Activated CD4-positive, CD25-positive, alpha-beta regulatory T cell treated with anti-CD3 and anti-CD28 coated beads, Interleukin-2, amount 50 U/mL, for 24 hours (primary cell): ENCODE measurements around the gene ADORA1.

Experiments used
- ATAC-seq, 2 donors: fragments of 150-1000 bp; cut with Tn5 transposase; one replicate each; pipeline ENCODE4 v1.10.0; 2021; ENCODE audit warnings: mild to moderate bottlenecking in 1 of 2, moderate library complexity in 1 of 2

The ADORA1 gene

DNA sequence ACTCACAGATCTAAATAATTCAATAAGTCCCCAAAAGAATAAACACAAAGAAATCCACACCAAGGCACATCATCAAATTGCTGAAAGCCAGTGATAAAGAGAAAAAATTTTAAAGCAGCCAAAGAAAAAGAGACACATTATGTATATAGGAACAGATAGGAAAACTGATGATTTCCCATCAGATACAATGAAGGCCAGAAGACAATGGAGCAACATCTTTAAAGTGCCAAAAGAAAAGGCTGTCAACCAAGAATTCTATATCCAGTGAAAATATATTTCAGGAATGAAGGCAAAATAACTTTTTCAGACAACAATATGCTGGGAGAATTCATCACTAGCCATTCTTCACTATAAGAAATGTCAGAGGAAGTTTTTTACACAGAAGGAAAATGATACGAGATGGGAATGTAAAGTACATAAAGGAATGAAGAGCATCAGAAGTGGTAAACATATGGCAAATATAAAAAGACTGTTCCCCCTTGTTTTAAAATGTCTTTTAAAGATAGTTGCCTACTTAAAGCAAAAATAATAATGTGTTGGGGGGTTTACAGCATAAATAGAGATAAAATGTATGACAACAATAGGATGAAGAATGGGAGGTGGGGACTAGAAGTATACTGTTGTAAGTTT is 32.4 kb upstream of the ADORA1 start:
- ATAC-seq: no peak

DNA sequence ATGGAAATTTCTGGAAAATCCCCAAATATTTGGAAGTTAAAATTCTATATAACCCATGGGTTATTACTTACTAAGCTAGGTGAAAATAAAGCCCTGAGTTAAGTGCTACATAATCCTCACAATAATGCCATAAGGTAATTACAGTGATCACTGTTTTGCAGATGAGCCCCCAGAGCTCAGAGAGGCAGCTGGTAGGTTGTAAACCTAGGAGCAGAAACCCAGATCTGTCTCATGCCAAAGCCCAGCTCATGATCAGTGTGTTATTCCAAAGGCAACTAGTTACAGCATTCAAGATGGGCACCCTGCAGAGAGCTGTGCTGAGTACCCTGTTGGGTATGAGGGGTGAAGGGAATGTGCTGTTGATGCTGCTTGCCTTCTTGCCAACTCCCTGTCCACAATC is 31.0 kb upstream of the ADORA1 start:
- no peak for ATAC-seq

DNA sequence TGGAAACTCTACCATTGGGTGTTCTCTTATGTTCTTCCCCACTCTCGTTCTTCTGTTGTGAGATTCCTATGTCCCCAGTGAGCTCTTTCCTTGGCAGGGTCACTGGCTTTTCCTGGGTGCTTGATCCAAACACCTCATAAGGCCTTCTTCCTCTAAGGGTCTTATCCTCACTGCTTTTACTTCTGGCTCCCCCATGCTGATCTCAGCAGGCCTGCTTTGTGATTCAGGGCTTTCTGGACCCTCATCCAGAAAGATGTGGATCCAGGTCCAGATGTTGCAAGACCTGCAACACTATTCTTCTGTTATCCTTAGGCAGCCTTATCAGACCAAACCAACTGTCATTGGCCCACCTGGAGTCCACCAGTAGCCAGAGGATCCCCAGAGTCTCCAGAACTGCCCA is 30.5 kb upstream of the ADORA1 start:
- no peak for ATAC-seq

GRCh38 chr1:203098445-203098844 is 29.1 kb upstream of the ADORA1 start:
- ATAC-seq: no peak

DNA sequence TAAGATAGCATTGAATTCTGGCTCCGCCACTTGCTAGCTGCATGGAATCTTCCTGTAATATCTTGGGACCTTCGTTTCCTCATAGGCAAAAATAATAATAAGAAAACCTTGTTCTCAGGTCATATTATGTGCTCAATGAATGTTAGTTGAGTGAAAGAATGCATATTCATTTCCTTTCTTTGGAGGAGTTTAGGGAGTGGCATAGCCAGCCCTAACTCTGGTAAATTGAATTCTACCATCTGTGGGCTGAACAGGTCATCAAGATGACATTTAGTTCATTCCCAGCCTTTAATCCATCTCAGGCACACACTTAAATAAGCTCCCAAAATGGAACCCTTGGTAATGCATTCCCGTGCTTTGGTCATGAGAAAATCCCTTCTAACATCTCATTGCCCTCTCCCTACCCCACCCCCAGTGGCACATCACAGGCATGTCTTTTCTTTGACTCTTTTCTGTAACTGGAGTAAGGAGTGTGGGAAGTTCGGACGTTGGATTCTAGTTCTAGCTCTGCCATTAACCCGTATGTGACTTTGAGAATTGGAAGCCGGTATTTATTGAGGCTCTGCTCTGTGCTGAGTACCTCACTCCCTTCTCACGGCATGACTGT is 28.5 kb upstream of the ADORA1 start:
- ATAC-seq: no peak

DNA sequence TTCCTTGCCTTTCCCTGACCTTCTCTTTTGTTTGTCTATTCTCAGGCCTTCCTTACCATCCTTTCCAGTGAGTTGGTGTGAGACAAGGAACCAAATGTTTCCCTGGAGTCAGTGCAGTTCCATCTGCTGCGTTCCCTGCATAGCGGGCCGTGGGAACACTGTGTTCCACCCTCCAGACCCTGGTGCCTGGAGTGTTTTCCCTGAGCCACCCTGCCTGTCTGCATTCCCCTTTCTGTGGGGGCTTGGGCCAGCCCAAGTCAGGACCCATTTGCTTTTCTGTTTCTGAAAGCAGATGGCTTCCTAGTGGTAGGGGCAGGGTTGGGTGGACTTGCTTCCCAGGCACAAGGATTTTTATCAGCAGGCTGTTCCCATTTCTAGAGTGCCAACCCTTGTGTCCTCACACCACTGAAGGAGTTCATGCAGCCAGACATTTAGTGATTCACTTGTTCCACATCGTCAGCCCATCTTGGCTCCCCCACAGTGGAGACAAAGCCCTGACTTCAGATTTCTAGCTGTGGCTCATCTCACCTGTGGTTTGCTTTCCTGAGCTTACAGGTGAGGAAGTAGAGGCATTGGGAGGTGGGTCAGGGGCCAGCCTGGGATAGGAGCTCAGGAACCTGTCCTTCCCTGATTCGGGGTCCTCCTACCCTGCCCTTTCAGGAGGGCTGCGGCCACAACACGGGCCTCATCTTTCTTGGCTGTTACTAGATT is 27.6 kb upstream of the ADORA1 start:
- no peak for ATAC-seq

GRCh38 chr1:203100516-203100869 is 27.0 kb upstream of the ADORA1 start:
- ATAC-seq: no peak

DNA sequence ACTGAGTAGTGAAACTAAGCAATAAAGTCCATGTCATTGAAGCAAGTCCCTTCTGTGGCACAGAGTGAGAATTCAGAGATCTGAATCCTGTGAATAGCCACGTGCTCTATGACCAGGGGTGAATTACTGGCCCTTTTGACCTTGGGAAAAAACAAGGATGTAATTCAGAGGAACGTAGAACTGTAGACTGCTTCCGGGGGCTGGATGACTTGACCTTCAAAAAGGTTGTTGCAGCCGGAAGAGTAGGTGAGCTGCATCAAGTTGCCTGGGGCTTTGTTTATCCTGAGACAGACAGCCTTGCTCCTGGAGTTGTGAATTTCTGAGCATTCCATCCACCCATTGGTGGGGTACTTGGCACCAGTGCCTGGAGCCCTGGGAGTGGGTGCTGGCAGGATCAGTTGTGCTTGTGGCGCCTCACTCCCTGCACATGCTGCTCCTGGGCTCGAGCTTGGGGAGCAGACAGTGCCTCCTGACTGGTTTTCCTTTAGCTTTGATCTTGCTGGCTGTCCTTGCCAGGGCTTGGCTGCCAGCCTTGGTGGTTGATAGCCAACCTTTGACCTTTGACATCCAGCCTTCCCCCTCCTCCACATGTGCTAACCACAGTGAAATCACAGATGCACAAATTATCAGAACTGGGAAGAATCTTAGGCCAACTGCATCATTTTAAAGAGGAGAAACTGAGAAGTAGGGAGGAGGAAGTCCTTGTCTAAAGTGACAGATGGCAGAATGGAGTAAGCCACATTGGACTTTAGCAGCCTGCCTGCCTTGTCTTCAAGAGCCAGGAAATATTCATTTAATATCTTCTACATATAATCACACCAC is 25.5 kb upstream of the ADORA1 start:
- ATAC-seq: no peak

- ATAC-seq: no peak
Measured at GRCh38 chr1:203103216-203103615, 24.3 kb upstream of the ADORA1 start.

- ATAC-seq: no peak
Measured at GRCh38 chr1:203103829-203104495, 23.6 kb upstream of the ADORA1 start.

DNA sequence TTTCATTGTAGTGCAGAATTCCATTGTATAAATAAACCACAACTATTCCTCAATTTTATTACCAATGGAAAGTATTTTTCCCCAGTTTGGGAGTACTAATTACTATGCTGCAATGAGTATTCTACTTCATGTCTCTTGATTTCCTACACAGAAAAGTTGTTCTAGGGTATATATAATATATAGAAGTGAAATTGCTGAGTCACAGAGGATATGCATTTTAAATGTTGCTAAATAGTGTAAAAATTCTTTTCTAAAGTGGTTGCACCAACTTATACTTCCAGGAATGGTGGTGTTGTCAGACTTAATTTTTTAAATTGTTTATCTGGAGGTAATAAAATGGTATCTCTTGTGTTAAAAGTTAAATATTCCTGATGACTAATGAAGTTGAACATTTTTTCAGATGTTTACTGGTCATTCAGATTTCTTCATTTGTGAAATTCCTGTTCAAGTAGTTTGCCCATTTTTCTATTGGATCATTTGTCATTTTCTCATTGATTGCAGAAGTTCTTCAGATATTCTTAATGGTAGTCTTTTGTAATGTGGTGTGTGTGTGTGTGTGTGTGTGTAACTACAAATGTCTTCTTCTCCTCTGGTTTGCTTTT is 22.6 kb upstream of the ADORA1 start:
- no peak for ATAC-seq

DNA sequence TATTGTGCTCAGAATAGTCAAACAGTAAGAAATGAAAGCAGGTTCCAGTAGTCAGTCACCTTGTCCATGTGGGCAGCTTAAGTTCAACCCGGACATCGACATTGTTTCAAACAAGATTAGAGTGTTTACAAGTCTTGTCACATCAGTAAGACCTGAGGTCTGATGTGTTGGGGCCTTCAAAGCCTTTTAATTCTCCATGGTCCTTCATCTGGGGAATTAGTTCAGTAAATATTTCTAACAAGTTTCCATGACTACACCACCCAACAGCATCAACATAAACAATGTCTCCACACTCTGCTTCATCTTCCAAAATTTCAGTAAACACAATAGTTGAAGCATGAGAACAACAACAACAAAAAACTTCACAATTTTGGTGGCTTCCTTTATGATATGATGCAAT is 15.1 kb upstream of the ADORA1 start:
- ATAC-seq: no peak

DNA sequence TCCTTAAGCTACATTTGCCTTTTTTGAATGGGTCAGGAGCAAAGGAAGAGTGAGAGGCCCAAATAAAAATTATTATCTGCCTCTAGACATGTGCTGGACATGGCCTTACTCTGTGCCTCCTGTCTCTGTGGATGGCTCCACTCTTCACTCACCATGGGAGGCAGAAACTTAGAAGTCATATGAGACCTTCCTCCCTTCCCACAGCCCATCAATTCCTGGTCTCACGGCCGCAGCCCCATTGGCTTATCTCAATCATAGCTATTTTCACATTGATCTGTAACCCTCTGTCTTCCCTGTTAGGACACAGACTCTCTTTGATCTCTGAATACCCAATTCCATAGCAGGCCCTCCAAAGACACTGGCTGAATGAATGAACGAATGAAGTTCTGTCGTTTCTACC is 14.2 kb upstream of the ADORA1 start:
- ATAC-seq: no peak

DNA sequence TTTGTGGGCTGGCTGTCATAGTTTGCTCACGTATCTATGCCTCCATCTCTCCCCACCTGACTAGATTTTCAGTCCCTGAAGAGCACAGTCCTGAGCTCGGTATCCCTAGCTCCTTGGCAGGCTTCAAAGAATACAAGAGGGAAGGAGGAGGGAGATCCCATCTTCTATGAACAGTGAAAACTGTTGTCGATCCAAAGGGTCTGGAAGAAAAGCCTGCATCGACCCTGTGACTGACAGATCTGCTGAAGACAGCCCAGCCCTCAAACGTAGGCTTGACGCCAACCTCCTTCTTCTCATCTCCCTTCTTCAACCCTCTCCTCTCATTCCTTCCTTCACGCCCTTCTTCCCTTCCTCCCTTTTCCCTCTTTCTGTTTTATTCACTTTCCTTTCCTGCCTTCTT is 13.3 kb upstream of the ADORA1 start:
- no peak for ATAC-seq

DNA sequence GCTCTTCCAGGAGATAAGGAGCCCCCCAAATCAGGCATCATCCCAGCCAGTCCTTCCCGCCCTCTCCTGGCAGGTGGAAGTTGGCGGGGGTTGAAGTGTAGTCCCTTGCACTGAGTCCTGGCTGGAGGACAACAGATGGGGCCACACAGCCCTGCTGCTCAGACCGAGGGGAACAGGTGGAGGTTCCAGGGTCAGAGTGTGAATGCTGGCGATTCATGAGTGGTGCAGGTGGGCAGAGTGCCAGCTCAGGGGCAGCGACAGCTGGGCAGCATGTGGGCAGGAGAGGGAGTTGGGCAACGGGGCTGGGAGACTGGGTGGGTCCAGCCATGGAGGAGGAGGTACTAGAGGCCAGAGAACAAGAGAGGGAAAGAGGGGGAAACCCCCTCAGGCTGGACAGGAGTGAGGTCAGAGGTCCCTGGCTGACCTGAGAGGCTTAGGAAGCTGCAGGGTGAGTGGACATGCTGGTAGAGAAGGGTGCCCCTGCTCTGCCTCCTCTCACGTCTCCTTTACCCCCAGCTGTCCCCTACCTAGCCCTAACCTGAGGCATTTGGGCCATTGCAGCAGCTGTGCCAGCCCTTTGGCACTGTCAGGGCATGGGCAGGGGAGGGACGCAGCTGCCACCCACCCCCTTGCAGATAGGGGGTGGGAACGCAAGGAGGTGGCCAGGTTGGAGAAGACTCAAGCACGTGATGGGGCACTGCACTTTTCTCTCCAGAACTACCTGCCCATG is 11.3 kb upstream of the ADORA1 start:
- ATAC-seq: no peak

DNA sequence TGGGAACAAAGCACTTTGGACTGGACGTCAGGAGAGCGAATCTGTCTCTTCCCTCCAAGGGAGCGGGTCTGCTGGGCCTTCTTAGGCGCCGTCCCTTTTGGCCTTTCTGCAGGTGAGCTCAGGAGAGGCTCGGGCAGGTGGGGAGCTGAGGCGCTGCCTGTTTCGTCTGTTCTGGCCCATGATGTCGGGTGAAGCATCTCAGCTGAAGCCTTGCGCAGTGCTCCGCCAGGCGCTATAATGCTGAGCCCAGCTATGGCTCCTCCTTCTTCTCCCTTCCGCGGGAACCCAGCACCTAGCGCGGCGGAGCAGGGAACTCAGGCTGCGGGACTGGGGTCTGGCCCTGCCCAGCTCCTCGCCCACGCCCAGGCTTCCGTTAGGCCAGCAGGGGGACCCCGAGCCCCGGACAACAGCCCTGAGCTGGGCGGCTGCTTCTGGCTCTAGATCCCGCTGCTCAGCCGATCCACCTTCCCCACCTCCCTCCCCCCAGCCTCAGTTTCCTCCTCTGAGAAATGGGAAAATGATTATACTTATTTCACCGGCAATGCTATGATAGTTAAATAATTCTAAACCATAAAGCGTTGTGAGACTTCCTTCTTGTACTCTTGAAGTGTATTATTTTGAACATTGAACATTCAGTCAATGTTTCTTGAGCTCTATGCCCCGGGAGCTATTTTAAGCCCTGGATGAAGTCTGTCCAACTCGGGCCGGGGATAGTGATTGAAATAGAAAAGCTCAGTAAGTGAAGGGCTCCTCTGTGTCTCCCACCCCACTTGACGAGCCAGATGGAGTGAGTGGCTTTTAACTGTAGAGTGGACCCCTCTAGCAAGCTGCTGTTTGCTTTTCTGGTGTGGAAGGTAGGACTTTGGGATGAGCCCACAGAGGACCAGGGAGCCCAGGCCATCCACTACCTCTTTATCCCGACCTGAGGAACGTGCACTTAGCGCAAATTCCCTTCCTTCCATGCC is 9.6 kb upstream of the ADORA1 start:
- ATAC-seq: no peak

DNA sequence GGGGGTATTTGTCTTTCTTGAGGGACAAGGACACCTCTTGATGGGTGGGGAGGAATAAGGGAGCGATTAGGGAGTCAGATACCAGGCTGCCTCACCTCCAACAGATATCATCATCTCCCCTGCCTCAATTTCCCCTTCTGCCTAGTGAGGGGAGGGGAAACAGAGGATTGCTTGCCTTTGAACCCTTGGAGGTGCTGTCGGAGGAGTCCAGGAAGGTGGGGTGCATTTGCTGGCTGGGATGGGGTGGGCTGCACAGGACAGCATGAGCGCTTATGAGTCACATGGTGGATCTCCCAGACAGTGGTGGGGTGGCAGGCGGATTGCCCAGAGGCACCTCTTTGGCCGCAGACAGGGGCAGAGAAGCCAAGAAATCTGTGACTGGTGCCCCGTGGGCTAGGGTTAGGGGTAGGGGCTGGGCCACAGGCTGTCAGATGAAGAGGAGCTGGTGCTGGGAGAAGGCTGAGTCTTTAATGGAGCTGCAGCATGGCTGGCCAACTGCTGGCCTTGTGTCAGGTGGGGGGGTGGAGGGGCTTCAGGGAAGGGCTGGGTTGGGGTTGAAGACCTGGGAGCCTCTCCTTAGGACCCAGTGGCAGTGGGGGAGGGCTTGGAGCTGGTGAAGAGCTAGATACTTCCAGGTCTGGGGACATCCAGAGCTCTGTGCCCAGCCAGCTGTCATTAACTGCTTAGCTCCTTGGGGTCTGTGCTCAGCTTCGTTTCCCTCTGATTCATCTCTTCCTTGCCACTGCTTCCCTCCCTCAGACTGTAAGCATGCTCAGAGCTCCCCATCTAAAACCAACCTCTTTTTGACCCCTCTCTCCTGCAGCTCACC is 7.0 kb upstream of the ADORA1 start:
- ATAC-seq: no peak

GRCh38 chr1:203121186-203122015 is 6.1 kb upstream of the ADORA1 start:
- no peak for ATAC-seq

GRCh38 chr1:203122159-203122558 is 5.4 kb upstream of the ADORA1 start:
- ATAC-seq: no peak
